Stimulated activated effector memory CD8-positive, alpha-beta T cell treated with anti-CD3 and anti-CD28 coated beads, Interleukin-12 subunit alpha, Interleukin-12 subunit beta, amount 100 ng/mL, for 72 hours (primary cell): ENCODE data around the gene UBE3C.

Experiments
- ATAC-seq: fragments of 150-1000 bp; cut with Tn5 transposase; 2 replicates; pipeline ENCODE4 v1.10.0; 2021
- DNase-seq, 2 donors: peaks; one replicate each; pipeline ENCODE4 v3.0.0; 2021 to 2022; ENCODE audit warnings: low spot score in 2 of 2
- H3K27ac Mint-ChIP-seq: one replicate; pipeline ENCODE4 v1.8.0; 2022; ENCODE audit warnings: mild to moderate bottlenecking, mixed read lengths
- H3K36me3 Mint-ChIP-seq: one replicate; pipeline ENCODE4 v1.8.0; 2022; ENCODE audit warnings: mild to moderate bottlenecking, mixed read lengths
- H3K4me1 Mint-ChIP-seq: one replicate; pipeline ENCODE4 v1.8.0; 2022; ENCODE audit warnings: mixed read lengths
- H3K4me3 Mint-ChIP-seq: one replicate; pipeline ENCODE4 v1.8.0; 2022; ENCODE audit warnings: mild to moderate bottlenecking, mixed read lengths
- H3K9me3 Mint-ChIP-seq: one replicate; pipeline ENCODE4 v1.8.0; 2022; ENCODE audit warnings: mixed read lengths

UBE3C gene

GRCh38 chr7:157291404-157292080 lies 152.8 kb downstream of the UBE3C start:
- Mint-ChIP-seq H3K9me3 (no peaks in the 10 kb centered on the region), H3K4me1 (peaks cover 6% of the 10 kb centered on the region), H3K27ac (no peak overlapping the region), H3K4me3 (no peak overlapping the region), H3K36me3 (peaks cover 6% of the 10 kb centered on the region)
- ATAC-seq (no peak), DNase-seq (no peak)

DNA sequence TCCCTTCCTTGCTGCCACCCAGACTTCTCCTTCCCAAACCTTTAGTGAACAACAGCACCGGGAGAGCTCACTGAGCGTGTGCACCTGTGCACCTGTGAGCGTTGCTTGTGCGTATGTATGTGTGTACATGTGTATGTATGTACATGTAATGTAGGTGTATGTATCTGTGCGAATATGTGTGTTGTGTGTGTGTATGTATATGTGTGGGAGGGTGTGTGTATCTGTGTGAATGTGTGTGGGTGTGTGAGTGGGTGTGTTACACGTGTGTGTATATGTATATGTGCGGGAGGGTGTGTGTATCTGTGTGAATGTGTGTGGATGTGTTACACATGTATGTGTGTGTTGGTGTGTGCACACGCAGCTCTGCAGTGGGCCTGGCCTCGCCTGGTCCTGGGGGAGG lies 153.5 kb downstream of the UBE3C start:
- no peak overlapping the region for H3K27ac Mint-ChIP-seq
- H3K36me3 Mint-ChIP-seq: peaks cover 6% of the 10 kb centered on the region
- H3K4me1 Mint-ChIP-seq: peaks cover 6% of the 10 kb centered on the region
- H3K4me3 Mint-ChIP-seq: no peak overlapping the region
- ATAC-seq (no peak), DNase-seq (no peak)
- H3K9me3 Mint-ChIP-seq: no peaks in the 10 kb centered on the region

DNA sequence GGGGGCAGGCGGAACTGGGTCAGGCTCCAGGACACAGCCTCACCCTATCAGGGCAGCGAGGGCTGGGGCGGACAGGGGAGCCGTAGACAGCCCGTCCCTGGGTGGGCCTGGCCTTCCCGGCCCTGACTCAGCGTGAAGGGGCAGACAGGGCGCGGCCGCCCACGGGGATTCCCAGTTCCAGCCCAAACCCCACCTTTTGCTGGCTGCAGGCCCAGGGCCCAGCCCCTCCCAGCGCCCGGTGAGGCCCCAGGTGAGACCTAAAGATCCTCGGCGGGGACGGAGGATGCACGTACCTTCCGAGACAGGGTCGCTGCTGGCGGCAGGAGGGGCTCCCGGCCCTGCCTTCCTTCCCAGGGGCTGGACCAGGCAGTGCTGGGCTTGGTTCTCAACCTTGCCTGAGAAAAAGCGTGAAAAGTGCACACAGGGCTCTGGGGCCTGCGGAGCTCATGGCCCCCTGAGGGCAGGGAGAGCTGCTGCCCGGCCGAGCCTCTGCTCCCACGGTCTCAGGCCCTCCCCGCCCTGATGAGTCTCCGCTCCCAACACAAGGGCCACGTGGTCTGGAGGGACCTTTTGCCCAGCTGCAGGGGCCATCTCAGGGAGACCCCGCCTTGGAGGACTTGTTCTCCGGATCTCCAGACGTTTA lies 154.2 kb downstream of the UBE3C start:
- H3K4me3 Mint-ChIP-seq: no peak overlapping the region
- DNase-seq (no peak), ATAC-seq (no peak)
- no peak overlapping the region for H3K27ac Mint-ChIP-seq
- peaks cover 11% of the 10 kb centered on the region for H3K4me1 Mint-ChIP-seq
- no peaks in the 10 kb centered on the region for H3K9me3 Mint-ChIP-seq
- H3K36me3 Mint-ChIP-seq: peaks cover 6% of the 10 kb centered on the region

- no peak overlapping the region for H3K27ac Mint-ChIP-seq
- ATAC-seq (no peak), DNase-seq (no peak)
- no peak overlapping the region for H3K4me3 Mint-ChIP-seq
- H3K9me3 Mint-ChIP-seq: no peaks in the 10 kb centered on the region
- peaks cover 8% of the 10 kb centered on the region for H3K36me3 Mint-ChIP-seq
- H3K4me1 Mint-ChIP-seq: peaks cover 14% of the 10 kb centered on the region
These were observed 154.7 kb downstream of the UBE3C start for GRCh38 chr7:157293413-157293788.

- Mint-ChIP-seq H3K36me3 (peaks cover 16% of the 10 kb centered on the region), H3K4me1 (peaks cover 27% of the 10 kb centered on the region), H3K9me3 (peaks cover 4% of the 10 kb centered on the region), H3K27ac (no peak overlapping the region), H3K4me3 (no peak overlapping the region)
- DNase-seq (no peak), ATAC-seq (no peak)
These were observed 156.0 kb downstream of the UBE3C start for GRCh38 chr7:157294773-157295172.

GRCh38 chr7:157295338-157295737 lies 156.6 kb downstream of the UBE3C start:
- peaks cover 20% of the 10 kb centered on the region for H3K36me3 Mint-ChIP-seq
- H3K4me3 Mint-ChIP-seq: no peak overlapping the region
- ATAC-seq: no peak
- H3K27ac Mint-ChIP-seq: no peak overlapping the region
- DNase-seq: no peak
- H3K4me1 Mint-ChIP-seq: peaks cover 28% of the 10 kb centered on the region
- peaks cover 4% of the 10 kb centered on the region for H3K9me3 Mint-ChIP-seq

DNA sequence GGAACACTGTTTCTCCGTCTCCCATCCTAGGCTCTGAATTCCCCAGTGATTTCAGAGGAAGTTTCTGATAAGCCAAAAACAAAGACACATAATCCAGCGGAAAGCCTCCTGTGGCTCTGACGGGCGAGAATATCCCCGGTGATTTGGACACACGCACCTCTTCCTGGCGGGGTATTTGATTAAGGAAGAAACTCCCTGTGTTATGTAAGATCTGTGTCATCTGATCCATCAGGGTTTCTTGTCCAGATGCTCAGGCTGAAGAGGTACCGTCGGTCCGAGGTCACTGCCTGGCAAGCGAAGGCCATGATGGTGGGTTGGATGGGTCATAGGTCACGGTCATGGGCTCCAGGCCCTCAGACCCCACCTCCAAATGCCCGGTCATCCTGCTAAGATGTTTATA lies 158.5 kb downstream of the UBE3C start:
- ATAC-seq: no peak
- Mint-ChIP-seq H3K36me3 (peaks cover 26% of the 10 kb centered on the region), H3K27ac (peak overlapping the region; percentile 79), H3K4me1 (peaks cover 43% of the 10 kb centered on the region), H3K4me3 (no peak overlapping the region), H3K9me3 (peaks cover 4% of the 10 kb centered on the region)
- DNase-seq: no peak

GRCh38 chr7:157299317-157299612 lies 160.5 kb downstream of the UBE3C start:
- Mint-ChIP-seq H3K27ac (peak overlapping the region; percentile 97), H3K9me3 (peaks cover 4% of the 10 kb centered on the region), H3K4me1 (peaks cover 59% of the 10 kb centered on the region), H3K36me3 (peaks cover 37% of the 10 kb centered on the region), H3K4me3 (peak overlapping the region; percentile 64)
- DNase-seq: no peak
- no peak for ATAC-seq

- Mint-ChIP-seq H3K4me3 (peak overlapping the region; percentile 64), H3K36me3 (peaks cover 37% of the 10 kb centered on the region), H3K27ac (peak overlapping the region; percentile 97), H3K4me1 (peaks cover 59% of the 10 kb centered on the region), H3K9me3 (peaks cover 4% of the 10 kb centered on the region)
- ATAC-seq (peak; percentile 71), DNase-seq (peak in 1 of 2 donors; percentile 36)
These were observed 161.1 kb downstream of the UBE3C start for GRCh38 chr7:157299613-157300368.

DNA sequence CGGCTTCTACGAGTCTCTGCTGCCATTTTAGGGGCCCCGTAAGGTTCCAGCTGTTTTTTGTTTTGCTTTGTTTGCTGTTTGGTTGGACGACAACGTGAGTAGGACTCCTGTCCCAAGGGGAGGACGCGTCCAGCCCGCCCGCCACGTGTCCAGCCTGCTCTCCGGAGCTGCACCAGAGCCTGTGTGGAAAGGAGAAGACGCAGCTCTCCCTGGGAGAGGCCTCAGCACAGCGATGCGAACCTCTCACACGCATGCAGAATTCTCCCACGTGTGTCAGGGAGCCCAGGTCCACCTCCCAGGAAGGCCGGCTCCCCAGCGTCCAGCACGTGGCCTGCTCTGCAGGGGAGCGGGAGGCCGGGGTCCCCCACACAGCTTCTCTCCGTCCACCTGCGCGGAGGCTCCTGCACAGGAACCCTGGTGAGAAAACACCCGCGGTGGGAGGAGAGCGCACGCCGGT lies 161.7 kb downstream of the UBE3C start:
- peak overlapping the region; percentile 64 for H3K4me3 Mint-ChIP-seq
- peaks cover 37% of the 10 kb centered on the region for H3K36me3 Mint-ChIP-seq
- no peak for ATAC-seq
- peaks cover 4% of the 10 kb centered on the region for H3K9me3 Mint-ChIP-seq
- H3K4me1 Mint-ChIP-seq: peaks cover 64% of the 10 kb centered on the region
- peak overlapping the region; percentile 97 for H3K27ac Mint-ChIP-seq
- DNase-seq: no peak

DNA sequence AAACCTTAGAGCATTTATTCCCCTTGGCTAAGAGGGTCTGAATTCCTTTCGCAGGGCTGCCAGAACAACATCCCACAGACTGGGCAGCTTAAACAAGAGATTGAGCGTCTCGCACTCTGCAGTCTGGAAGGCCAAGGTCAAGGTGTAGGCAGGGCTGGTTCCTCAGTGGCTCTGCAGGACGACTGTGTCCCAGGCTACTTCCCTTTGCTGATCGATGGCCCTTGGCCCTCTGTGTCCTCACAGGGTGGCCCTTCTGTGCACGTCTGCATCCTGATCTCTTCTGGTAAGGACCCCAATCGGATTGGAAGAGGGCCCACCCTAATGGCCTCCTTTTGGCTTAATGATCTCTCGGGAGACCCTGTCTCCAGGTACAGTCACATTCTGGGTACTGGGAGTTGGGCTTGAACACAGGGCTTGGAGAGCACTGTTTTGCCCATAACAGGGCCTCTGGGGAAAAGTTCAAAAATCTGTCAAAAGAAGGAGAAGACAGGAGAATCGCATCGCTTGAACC lies 162.9 kb downstream of the UBE3C start:
- Mint-ChIP-seq H3K4me1 (peaks cover 72% of the 10 kb centered on the region), H3K9me3 (peaks cover 4% of the 10 kb centered on the region), H3K36me3 (peaks cover 43% of the 10 kb centered on the region), H3K4me3 (peak overlapping the region; percentile 64), H3K27ac (peak overlapping the region; percentile 97)
- no peak for ATAC-seq
- peak in 1 of 2 donors; percentile 65 for DNase-seq

DNA sequence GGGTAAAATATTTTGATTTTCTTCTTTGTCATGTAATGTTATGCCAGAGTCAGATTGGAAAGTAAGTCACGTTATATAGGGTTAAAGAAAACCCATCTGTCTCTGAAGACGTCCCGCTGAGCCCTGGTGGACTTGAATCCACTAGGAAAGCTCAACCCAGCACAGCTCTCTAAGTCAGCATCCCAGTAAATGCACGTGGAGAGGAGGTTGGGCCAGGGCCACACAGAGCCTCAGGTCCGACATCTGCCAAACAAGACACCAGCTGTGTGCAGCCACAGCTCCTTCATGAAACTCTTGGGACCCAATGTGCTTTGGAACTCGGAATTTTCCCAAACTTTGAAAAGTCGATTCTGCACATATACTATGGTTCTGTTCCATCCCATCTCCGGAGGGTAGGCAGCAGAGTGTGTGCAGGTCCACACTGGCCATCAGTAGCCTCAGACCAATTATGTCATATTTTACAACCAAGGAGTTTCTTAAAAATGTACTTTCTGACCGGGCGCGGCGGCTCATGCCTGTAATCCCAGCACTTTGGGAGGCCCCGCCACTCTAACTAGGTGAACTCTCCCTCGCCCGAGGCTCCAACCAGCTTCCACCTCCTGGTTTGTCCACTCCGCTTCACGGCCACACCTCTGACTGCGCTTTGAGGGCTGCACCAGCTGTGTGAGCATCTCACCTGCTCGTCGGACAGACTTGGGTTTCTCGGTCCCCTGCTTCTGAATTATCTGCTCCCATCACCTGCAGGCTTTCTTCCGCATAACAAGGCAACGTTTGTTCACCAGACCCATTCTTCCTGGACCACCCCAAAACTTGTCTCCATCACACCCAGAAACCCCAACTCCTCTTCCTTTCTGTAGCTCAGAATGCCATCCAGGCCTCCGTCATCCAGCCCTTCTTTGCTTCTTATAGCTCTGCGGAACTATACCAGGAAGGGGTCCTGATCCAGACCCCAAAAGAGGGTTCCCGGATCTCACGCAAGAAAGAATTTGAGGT lies 168.4 kb downstream of the UBE3C start:
- Mint-ChIP-seq H3K36me3 (peaks cover 19% of the 10 kb centered on the region), H3K4me3 (peak overlapping the region; percentile 24), H3K27ac (peak overlapping the region; percentile 66), H3K9me3 (no peaks in the 10 kb centered on the region), H3K4me1 (peaks cover 54% of the 10 kb centered on the region)
- no peak for DNase-seq
- ATAC-seq: no peak

GRCh38 chr7:157309988-157310668 lies 171.4 kb downstream of the UBE3C start:
- Mint-ChIP-seq H3K27ac (no peak overlapping the region), H3K9me3 (no peaks in the 10 kb centered on the region), H3K4me1 (peaks cover 31% of the 10 kb centered on the region), H3K36me3 (peaks cover 7% of the 10 kb centered on the region), H3K4me3 (no peak overlapping the region)
- ATAC-seq: no peak
- DNase-seq: no peak

GRCh38 chr7:157310676-157311185 lies 172.0 kb downstream of the UBE3C start:
- peaks cover 27% of the 10 kb centered on the region for H3K4me1 Mint-ChIP-seq
- no peak overlapping the region for H3K27ac Mint-ChIP-seq
- H3K9me3 Mint-ChIP-seq: no peaks in the 10 kb centered on the region
- no peak overlapping the region for H3K4me3 Mint-ChIP-seq
- H3K36me3 Mint-ChIP-seq: peaks cover 7% of the 10 kb centered on the region
- no peak for ATAC-seq
- DNase-seq: no peak
